HG02852 (cell line): ENCODE results near the gene CCDC120.

Experiments used
- ATAC-seq: cut with Tn5 transposase; IDR thresholded peaks from one replicate; pipeline ENCODE4 v1.9.1; 2021; ENCODE audit warnings: mild to moderate bottlenecking, moderate library complexity; ENCODE audit not compliant: unreplicated experiment

Gene CCDC120

DNA sequence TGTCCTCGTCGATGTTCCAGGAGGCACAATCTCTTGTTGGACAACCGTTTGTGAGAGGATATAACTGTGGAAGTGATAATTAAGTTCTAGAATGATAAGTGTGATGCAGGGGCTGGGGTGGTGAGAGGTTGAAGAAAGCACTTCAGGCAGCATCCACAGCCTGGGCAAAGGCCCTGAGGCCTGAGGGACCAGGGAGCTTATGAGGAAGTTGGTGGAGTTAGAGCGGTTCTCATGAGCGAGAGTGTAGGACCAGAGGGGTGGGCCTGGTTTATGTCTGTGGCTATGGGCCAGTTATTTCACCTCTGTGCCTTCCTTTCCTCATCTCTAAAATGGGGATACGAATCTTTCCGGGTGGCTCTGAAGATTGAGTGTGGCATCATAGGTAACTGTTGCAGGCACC is 2.7 kb downstream of the CCDC120 start:
- no peak for ATAC-seq

DNA sequence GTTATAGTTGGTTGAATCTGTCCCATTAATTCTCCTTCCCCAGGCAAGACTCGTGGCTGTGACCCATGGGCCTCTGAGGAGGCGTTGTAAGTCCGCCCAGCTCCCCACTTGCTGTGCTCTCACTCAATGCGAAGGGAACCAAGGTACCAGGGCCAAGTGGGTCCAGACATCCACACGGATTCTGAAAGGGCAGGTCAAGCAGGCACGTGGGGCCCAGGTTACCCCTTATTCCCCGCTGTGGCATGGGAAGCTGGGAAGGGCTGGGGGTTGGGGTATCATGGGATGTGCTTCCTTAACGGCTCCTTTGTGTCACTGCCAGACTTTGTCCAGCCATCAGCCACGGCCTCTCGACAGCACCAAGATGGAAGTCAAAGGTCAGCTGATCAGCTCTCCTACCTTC is 3.1 kb downstream of the CCDC120 start:
- no peak for ATAC-seq

DNA sequence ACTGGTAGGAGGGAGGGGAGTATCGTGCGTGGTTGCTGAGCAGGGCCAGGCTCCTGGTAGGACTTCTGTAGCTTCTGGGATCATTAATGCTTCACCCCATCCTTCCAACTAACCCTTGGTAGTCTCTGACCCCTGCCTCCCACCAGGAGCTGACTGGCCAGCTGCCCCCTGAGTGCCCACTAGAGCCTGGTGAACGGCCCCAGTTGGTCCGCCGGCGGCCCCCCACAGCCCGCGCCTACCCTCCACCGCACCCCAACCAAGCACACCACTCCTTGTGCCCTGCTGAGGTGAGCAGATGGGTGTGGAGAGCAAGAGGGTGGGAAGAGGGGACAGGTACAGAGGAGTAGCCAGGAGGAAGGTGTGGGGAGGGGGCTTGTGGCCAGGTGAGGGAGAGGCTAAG is 4.9 kb downstream of the CCDC120 start:
- no peak for ATAC-seq

DNA sequence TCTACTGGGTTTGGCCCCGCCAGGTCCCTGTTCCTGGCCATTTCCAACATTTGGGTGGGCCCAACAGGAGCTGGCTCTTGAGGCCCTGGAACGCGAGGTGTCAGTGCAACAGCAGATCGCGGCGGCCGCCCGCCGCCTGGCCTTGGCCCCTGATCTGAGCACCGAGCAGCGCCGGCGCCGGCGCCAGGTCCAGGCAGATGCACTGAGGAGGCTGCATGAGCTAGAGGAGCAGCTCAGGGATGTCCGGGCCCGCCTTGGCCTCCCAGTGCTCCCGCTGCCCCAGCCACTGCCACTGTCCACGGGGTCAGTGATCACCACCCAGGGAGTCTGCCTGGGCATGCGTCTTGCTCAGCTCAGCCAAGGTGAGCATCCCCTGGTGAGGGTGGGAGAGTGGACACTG is 5.5 kb downstream of the CCDC120 start:
- no peak for ATAC-seq

DNA sequence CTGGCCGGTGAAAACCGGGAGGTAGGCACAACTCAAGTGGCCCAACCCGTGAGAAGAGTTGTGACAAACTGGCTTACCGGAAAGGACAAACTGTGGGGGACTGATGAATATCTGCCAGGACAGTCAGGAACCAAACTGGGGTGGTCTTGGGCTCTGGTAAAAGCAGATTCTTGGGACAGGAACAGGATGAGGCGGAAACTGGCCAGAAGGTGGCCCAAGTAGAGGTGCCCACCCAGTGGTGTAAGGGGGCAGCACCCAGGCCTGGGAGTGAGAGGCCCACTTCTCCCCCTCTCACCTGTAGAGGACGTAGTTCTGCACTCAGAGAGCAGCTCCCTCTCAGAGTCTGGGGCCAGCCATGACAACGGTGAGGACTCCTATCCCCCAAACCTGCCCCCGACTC is 5.9 kb downstream of the CCDC120 start:
- no peak for ATAC-seq

DNA sequence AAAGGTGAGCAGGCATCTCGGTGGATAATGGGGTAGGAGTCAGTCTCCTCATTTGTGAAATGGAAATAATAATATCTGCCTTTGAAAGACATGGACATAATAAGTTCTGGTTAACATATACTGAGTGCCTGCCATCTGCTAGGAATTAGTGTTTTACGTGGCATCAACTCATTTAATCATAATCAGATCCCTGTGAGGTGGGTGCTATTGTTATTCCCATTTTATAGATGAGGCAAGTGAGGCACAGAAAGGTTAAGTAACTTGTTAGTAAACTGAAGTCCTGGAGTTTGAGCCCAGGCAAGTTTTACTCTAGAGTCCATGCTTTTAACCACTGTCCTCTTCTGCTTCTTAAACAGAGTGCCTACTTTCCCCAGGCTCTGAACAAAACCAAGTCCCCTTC is 7.5 kb downstream of the CCDC120 start:
- no peak for ATAC-seq

DNA sequence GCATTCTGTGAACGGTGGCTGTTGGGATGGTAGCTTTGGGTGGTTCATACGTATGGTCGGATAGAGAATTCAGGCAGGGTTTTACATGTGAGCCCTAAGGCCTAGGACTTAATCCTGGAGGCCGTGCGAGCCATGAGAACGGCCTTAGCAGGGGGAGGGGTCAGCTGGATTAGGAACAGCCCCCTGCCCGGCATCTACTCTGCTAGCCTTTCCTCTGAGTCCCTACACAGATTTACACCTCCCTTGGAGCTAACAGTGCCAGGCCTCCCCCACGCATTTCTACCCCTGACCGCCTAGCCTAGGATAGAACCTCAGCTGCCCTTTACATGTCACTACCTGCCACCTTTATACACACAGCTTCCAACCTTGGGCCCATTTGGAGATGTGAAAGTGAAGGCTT is 7.9 kb downstream of the CCDC120 start:
- no peak for ATAC-seq

DNA sequence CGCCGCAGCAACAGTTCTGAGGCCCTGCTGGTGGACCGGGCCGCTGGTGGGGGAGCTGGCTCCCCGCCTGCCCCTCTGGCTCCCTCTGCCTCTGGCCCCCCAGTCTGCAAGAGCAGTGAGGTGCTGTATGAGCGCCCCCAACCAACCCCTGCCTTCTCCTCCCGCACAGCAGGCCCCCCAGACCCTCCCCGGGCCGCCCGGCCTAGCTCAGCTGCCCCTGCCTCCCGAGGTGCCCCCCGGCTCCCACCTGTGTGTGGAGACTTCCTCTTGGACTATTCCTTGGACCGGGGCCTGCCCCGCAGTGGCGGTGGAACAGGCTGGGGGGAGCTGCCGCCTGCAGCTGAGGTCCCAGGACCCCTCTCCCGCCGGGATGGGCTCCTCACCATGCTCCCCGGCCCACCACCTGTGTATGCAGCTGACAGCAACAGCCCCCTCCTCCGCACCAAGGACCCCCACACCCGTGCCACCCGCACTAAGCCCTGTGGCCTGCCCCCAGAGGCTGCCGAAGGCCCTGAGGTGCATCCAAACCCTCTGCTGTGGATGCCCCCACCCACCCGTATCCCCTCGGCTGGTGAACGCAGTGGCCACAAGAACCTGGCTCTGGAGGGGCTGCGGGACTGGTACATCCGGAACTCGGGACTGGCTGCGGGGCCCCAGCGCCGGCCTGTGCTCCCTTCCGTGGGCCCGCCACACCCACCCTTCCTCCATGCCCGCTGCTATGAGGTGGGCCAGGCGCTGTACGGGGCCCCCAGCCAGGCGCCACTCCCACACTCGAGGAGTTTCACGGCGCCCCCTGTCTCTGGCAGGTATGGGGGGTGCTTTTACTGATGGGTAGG is 8.7 kb downstream of the CCDC120 start:
- ATAC-seq, result no peak

DNA sequence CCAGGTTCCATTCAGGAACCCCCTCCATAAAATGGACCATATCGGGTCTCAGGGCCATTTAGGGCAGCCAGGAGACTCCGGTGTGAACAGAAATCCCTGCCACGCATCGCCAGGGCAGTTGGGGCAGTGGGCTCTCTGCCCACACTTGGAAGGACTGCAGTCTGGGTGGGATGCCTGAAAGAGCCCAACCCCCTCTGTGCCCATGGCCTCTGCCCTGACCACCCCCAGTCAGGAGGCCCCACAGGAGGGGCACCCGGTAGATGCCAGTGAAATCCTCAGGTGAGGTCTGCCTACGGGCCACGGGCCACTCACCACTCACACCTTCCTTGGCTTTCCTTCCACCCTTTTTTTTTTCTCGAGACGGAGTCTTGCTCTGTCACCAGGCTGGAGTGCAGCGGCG is 10.2 kb downstream of the CCDC120 start:
- no peak for ATAC-seq

DNA sequence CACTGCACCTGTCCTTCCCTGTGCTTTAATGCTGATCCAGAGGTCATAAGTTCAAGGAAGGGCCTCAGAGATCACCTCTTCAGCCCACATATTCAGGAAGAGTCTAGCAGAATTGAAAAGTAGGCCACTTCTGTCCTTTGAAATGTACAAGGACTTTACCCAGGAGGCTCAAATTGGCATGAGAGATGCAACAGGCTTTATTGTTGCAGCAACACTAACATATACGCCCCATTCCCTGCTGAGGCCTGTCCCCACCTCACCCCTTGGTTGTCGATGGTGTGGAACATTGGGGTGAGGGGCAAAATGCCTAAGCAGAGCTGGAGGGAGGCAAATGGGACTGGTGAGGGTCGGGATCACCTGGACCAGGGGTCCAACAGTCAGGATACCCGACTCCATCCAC is 12.2 kb downstream of the CCDC120 start:
- no peak for ATAC-seq

DNA sequence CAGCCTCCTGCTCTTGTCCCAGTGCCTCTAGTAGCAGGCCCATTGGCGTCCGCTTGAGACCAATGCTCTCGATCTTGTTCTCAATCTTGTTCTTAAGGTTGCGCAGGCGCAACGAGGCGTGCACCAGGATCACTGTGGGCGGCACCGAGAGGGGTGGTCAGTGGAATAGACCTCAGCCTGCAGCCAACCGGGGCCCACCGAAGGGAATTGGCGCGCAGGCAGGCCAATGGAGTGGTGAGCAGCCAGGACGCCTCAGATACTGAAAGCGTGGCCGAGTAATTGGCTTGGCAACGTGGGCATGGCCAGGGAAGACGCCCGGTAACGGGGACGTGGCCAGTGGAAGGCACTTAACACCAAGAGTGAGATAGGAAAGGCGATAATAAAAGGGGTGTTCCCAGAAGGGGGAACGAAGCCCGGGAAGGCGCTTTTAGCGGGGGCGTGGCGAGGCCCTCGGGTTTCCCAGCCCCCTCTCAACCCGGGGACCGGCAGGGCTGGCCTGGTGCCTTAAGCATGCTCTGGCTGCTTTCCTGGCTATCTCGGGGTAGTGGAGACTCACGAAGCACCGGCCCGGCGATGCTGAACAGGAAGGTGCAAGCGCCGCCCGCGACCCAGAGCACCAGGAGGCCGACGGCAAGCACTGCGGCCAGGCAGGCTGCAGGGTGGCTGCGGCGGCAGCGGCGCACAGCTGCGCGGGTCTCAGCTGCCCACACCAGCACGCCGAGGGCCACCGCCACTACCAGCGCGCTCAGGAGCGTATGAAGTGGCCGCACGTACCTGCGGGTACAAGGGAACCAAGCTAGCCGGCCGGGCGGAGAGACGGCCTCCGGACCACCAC is 13.3 kb downstream of the CCDC120 start:
- no peak for ATAC-seq

DNA sequence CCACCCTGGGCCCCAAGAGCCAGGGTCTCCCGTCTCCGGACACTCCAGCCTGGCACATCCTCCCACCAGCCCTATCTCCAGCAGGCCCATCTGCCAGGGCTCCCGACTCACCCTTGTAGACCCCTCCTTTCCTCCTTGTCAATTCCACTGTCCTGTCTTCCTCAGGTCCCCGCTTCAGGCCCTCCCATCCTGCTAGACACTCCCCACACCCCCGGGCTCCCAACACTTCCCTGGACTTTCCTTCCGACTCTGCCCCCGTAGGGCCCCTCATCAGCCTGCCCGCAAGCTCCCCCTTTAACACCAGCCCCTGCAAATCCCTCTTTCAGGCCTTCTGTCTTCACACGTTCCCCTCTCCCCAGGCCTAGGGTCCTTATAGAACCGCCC is 13.9 kb downstream of the CCDC120 start:
- ATAC-seq, result no peak

DNA sequence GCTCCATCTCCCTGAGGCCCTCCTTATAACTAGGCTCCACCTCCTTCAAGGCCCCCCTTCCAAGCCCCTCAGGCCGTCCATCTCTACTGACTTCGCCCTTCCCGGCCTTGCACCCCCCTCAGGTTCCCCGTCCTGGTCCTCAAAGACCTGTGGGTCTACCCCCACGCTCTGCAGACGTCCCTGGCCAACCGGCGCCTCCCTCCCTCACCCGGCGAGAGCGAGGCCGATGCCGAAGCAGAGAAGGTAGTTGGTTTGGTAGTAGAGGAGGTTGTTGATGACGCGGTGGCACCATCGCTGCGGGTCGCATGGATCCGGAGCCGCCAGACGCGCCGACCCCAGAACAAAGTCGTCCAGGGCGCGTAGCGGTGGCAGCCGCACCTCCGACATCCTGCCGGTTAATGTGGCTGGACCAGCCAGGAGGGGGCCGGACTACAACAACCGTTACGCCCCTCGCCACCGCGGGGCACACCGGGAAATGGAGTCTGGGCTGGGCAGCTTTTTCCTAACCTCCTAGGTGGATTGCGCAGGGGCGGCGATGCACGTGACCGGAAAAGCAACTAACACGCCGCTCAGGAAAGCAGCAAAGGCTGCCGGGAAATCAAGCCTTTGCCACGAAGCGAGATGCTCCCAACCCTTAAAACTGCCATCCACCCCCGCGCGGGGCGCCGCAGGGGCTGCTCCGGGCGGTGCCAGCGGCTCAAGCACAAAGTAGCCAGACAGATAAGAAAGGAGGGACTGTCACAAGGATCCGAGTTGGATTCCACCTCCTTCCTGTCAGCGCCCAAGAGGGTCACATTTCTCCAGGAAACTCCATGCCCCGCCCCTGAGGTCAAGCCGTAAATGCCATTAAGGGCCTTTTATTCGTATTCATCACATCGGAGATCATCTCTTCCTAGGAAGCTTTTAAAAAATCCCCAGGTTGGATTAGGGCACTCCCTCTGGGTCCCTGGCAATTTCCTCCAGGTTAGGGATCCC is 15.1 kb downstream of the CCDC120 start, which contains the start of gene PRAF2:
Gene PRAF2, minus strand, starts transcription at position 402 of the 975 bp plus-strand sequence. Its CDS starts 15 bp downstream, at position 387.
- ATAC-seq, result peak; percentile 86

DNA sequence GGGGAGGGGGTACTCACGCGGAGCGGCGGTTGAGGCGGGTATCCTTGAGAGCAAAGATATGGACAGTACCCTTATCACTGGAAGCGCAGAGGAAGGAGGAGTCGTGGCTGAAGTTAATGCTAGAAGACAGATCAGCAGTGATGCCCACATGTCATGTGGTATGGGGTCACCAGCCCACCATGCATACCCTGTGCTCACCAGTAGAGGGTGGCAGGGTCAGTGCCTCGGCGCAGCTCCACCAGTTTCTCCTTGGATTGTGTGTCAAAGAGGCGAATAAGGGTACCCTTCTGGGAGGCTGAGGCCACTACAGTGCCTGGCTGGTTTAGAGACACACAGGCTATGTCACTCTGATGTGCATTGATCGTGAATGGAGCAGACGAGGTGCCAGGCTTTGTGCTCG is 16.5 kb downstream of the CCDC120 start:
- ATAC-seq, result no peak

DNA sequence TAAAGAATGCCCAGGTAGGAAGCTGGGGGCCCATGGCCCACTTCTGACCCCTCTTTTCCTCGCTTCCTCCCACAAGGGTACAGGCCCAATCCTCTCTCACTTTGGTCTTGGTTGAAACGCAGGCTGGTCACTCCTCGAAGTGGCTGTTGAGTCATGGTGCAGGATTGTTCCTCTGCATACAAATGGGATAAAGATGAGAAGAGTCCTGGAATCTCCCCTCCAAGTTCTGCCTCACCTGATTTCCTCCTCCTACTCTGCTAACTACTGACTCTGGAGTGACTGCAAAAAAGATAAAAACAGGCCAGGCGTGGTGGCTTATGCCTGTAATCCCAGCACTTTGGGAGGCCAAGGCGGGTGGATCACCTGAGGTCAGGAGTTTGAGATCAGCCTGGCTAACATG is 19.1 kb downstream of the CCDC120 start:
- ATAC-seq, result no peak

DNA sequence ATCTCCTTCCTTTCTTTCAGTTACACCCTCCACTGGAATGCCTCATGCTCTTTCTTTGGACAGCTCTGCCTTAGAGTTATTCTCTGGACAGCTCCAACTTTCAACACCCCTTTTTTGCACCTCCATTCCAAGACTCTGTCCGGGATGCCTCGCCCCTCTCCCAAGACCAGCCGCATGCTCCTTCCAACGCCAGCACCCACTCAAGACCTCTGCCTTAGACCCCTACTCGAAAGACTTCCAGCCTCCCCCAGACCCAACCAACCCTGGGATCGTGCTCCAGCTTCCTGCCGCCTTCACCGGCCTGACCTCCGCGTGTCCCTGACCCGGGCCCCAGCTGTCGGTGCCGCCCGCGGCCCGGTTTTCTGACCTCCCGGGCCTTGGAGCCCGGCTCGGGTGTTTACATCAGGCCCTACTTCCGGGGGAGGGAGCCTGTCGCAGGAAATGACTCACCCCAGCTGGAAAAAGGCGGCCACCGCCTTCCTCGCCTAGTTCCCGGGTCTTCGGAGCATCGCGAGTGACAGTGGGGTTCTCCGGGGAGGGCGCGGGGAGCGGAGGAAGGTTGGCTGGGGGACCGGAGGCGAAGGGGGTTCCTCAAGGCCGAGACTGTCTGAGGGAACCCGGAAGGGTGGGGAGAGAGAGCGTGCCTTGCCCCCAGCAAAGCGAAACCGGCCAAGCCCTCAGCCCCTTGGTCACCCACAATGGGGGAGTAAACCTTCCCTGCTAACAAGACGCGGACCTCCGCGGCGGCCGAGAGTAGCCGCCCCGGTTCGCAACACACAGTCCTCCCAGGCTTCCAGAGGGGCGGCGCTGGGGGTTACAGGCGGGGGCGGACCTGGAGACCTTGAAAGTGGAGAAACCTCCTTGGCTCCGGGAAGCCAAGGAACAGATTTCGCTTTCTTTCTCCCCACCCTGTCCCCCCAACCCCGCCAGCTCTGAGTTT is 21.0 kb downstream of the CCDC120 start, which contains the start of gene WDR45:
Gene WDR45, minus strand, starts transcription at position 399 of the 940 bp plus-strand sequence. CDS start 1,792 bp downstream, outside the sequence.
- ATAC-seq, result peak; percentile 81

DNA sequence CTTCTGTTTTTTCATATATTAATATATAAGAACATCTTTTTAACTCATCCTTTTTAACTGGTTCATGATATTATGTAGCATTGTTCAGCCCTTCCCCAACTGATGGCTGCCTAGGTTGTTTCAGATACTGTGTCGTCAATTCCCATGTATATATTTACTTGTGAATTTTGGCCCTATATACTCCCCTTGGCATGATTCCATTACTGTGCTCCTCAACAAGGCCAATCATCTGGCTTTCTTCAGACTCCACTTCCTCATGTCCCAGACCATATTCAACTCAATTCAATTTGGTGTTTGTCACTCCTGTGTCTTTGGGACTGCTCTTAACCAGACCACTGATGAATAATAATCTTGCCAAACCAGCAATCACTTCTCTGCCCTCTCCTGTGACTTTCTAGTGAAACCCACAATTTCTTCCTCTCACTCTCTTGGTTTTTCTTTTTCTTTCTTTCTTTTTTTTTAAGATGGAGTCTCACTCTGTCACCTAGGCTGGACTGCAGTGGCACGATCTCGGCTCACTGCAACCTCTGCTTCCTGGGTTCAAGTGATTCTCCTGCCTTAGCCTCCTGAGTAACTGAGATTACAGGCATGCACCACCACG is 23.6 kb downstream of the CCDC120 start:
- ATAC-seq, result no peak

DNA sequence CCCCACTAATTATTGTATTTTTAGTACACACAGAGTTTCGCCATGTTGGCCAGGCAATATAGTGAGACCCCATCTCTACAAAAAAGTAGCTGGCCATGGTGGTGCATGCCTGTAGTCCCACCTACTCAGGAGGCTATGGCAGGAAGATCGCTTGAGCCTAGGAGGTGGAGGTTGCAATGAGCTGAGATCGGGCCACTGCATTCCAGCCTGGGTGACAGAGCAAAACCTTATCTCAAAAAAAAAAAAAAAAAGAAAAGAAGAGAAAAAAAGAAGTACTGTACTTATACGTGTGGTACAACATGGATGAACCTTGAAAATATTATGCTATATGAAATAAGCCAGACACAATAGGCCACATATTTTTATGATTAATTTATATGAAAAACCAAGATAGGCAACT is 30.8 kb downstream of the CCDC120 start:
- no peak for ATAC-seq

DNA sequence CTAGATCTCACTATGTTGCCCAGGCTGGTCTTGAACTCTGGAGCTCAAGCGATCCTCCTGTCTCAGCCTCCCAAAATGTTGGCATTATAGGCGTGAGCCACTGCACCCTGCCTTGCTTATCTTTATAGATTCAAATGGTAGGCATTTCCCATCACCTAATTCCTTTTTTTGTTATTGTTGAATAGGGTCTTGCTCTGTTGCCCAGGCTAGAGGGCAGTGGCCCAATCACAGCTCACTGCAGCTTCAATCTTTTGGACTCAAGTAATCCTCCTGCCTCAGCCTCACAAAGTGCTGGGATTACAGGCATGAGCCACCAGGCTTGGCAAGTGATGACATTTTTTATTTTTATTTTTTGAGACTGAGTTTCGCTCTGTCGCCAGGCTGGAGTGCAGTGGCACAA is 37.6 kb downstream of the CCDC120 start:
- ATAC-seq, result no peak
